SHP77 (cell line): Measurements from ENCODE around the gene GALNTL6.
"Not testable (repeated sequence)": the region's sequence is repeated elsewhere in the genome, so short reads cannot be mapped to it uniquely, and the experiment has no call there.

ENCODE experiments used
- DNase-seq, 2 experiments: peaks; one replicate each; lab custom pipeline; 2025; lab: John Stamatoyannopoulos, UW

GALNTL6 gene

GRCh38 chr4:172867835-172868234 is 1054.6 kb downstream of the GALNTL6 start:
- DNase-seq, result no peak

GRCh38 chr4:172868271-172868670 is 1055.1 kb downstream of the GALNTL6 start:
- no peak for DNase-seq

GRCh38 chr4:172869621-172870268 is 1056.5 kb downstream of the GALNTL6 start:
- no peak for DNase-seq

GRCh38 chr4:172871381-172871780 is 1058.2 kb downstream of the GALNTL6 start:
- no peak for DNase-seq

- no peak for DNase-seq
These were observed 1061.7 kb downstream of the GALNTL6 start for GRCh38 chr4:172874944-172875343.

GRCh38 chr4:172876394-172876793 is 1063.2 kb downstream of the GALNTL6 start:
- no peak for DNase-seq

- no peak for DNase-seq
These were observed 1068.4 kb downstream of the GALNTL6 start for GRCh38 chr4:172881645-172882044.

- not testable (repeated sequence) for DNase-seq
These were observed 1074.2 kb downstream of the GALNTL6 start for GRCh38 chr4:172887358-172887757.

- DNase-seq, result no peak
These were observed 1074.8 kb downstream of the GALNTL6 start for GRCh38 chr4:172887959-172888358.

- no peak for DNase-seq
These were observed 1079.1 kb downstream of the GALNTL6 start for GRCh38 chr4:172892300-172892699.

GRCh38 chr4:172895699-172896098 is 1082.5 kb downstream of the GALNTL6 start:
- no peak for DNase-seq

GRCh38 chr4:172897046-172897445 is 1083.8 kb downstream of the GALNTL6 start:
- no peak for DNase-seq

GRCh38 chr4:172898715-172899114 is 1085.5 kb downstream of the GALNTL6 start:
- no peak for DNase-seq

GRCh38 chr4:172899861-172900260 is 1086.7 kb downstream of the GALNTL6 start:
- DNase-seq, result no peak

- DNase-seq, result no peak
These were observed 1087.7 kb downstream of the GALNTL6 start for GRCh38 chr4:172900900-172901299.

- DNase-seq, result not testable (repeated sequence)
These were observed 1099.3 kb downstream of the GALNTL6 start for GRCh38 chr4:172912468-172912867.

- not testable (repeated sequence) for DNase-seq
These were observed 1104.2 kb downstream of the GALNTL6 start for GRCh38 chr4:172917403-172917802.

GRCh38 chr4:172919269-172919668 is 1106.1 kb downstream of the GALNTL6 start:
- no peak for DNase-seq

GRCh38 chr4:172927096-172927814 is 1114.1 kb downstream of the GALNTL6 start:
- DNase-seq, result no peak

- no peak for DNase-seq
These were observed 1115.1 kb downstream of the GALNTL6 start for GRCh38 chr4:172928347-172928746.

- no peak for DNase-seq
These were observed 1125.0 kb downstream of the GALNTL6 start for GRCh38 chr4:172938072-172938829.

- DNase-seq, result no peak
These were observed 1125.7 kb downstream of the GALNTL6 start for GRCh38 chr4:172938870-172939269.

GRCh38 chr4:172942840-172943239 is 1129.6 kb downstream of the GALNTL6 start:
- DNase-seq, result no peak
